Stomach (tissue), 4 donors: Measurements from ENCODE around the gene FNDC3B.

Experiments used
- POLR2A ChIP-seq, 4 donors: fragments of 450-650 bp; IDR thresholded peaks; one replicate each; pipeline ENCODE4 v1.6.1; 2016; ENCODE audit warnings: antibody characterized with exemption in 4 of 4, control low read depth in 2 of 4, mild to moderate bottlenecking in 1 of 4, moderate library complexity in 1 of 4
- POLR2AphosphoS5 ChIP-seq, 3 donors: sonication (generic); formaldehyde crosslinking; IDR thresholded peaks; one replicate each; pipeline ENCODE4 v1.6.1; 2016; ENCODE audit warnings: antibody characterized with exemption in 3 of 3
- TF ChIP-seq, protein P1 (sequence below), 7 experiments: fragments of 450-650 bp in 4 of 7; fragments of 200-600 bp in 3 of 7; sonication (generic) in 3 of 7; IDR thresholded peaks; one replicate each; pipeline ENCODE4 v1.5.1; 2016 to 2019; ENCODE audit warnings: antibody characterized with exemption in 7 of 7, control low read depth in 2 of 7, mild to moderate bottlenecking in 1 of 7

DNA sequence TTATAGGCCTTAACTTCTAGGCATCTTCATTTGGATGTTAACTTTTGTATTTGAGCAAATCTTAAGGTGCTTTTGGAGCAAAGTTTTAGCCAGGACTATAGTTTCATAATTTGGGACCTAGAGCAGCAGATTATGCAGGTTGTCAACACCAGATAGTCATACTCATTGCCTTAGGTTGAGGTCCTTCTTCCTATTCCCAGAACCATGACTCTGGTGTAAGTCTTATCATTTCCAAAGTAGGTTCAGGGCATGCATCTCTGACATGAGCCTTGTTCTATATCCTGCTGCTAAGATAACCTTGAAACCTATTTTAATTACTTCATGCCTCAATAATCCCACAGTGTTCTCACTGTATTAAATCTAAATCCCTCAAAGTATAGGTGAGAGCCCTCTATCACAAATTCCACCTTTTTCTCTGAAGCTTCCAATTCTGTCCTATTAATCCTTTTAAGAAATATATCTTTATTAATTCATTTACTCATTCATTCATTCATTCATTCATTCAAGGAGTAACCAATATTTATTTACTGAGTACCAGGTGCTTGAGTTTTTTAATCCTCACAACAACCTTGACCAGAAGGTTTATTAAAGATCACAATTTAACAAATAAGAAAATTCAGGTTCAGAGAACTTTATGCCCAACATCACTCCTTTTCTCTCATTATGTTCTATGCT lies 2.7 kb upstream of the FNDC3B start:
- TF ChIP-seq POLR2A (IDR thresholded peaks at IDR 0.05) = no peak
- TF ChIP-seq, protein P1, sequence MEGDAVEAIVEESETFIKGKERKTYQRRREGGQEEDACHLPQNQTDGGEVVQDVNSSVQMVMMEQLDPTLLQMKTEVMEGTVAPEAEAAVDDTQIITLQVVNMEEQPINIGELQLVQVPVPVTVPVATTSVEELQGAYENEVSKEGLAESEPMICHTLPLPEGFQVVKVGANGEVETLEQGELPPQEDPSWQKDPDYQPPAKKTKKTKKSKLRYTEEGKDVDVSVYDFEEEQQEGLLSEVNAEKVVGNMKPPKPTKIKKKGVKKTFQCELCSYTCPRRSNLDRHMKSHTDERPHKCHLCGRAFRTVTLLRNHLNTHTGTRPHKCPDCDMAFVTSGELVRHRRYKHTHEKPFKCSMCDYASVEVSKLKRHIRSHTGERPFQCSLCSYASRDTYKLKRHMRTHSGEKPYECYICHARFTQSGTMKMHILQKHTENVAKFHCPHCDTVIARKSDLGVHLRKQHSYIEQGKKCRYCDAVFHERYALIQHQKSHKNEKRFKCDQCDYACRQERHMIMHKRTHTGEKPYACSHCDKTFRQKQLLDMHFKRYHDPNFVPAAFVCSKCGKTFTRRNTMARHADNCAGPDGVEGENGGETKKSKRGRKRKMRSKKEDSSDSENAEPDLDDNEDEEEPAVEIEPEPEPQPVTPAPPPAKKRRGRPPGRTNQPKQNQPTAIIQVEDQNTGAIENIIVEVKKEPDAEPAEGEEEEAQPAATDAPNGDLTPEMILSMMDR (IDR thresholded peaks at IDR 0.05) = no peak
- TF ChIP-seq POLR2AphosphoS5 (IDR thresholded peaks at IDR 0.05) = no peak
